B cell (primary cell): ENCODE measurements around the gene TMX4. TPM values are rescaled to one million over a fixed set of nuclear protein-coding genes. Genes with fewer than 3 reads are reported as not detected.

ENCODE experiments used
- ATAC-seq: fragments of 200-7000 bp; cut with Tn5 transposase; one replicate; pipeline ENCODE4 v1.10.0; 2021; ENCODE audit warnings: low read depth, mild to moderate bottlenecking, moderate number of reproducible peaks, moderate library complexity
- CTCF ChIA-PET: fragments of 350-600 bp; sonication (Branson Sonifier 250); formaldehyde crosslinking; loops from one replicate; lab custom pipeline; 2021; ENCODE audit warnings: antibody characterized with exemption, inconsistent platforms; lab: Charles Lee
- POLR2A ChIA-PET: fragments of 350-600 bp; sonication (Branson Sonifier 250); formaldehyde crosslinking; loops from one replicate; lab custom pipeline; 2021; ENCODE audit warnings: antibody characterized with exemption; lab: Charles Lee
- DNase-seq: peaks from one replicate; pipeline ENCODE4 v3.0.0; 2013
- H2AFZ ChIP-seq: 2 replicates; pipeline ENCODE4 v1.6.1; 2012; ENCODE audit warnings: mild to moderate bottlenecking, low read depth, low read length; ENCODE audit not compliant: insufficient read depth, poor library complexity, severe bottlenecking
- H3K27ac ChIP-seq, 2 donors: 1 replicate in 1 of 2; 2 replicates in 1 of 2; pipeline ENCODE4 v1.5.1; 2012 to 2013; ENCODE audit warnings: low read length in 2 of 2, mild to moderate bottlenecking in 2 of 2, moderate library complexity in 1 of 2
- H3K27me3 ChIP-seq, 4 experiments: fragments of 200-600 bp in 1 of 4; sonication (generic) in 1 of 4; replicated peaks in 1 of 4; 1 replicate in 2 of 4; 2 replicates in 2 of 4; pipeline versions ENCODE4 v1.6.1 to v1.7.0; 2013 to 2016; ENCODE audit warnings: low read length in 3 of 4, mild to moderate bottlenecking in 2 of 4, mixed read lengths in 1 of 4, moderate library complexity in 1 of 4; ENCODE audit not compliant: insufficient read depth in 4 of 4, control insufficient read depth in 3 of 4; ENCODE audit errors: control extremely low read depth in 1 of 4
- H3K36me3 ChIP-seq, 2 experiments: replicated peaks in 1 of 2; 1 replicate in 1 of 2; 2 replicates in 1 of 2; pipeline versions ENCODE4 v1.6.1 to v1.7.1; 2013; ENCODE audit warnings: low read length in 1 of 2; ENCODE audit not compliant: insufficient read depth in 2 of 2, control insufficient read depth in 1 of 2; ENCODE audit errors: control extremely low read depth in 1 of 2, extremely low read depth in 1 of 2
- H3K4me1 ChIP-seq, 2 donors: fragments of 200-600 bp in 1 of 2; sonication (generic) in 1 of 2; 1 replicate in 1 of 2; 2 replicates in 1 of 2; pipeline versions ENCODE4 v1.5.1 to v1.6.1; 2013 to 2017; ENCODE audit warnings: low read length in 2 of 2; ENCODE audit not compliant: control insufficient read depth in 2 of 2, insufficient read depth in 2 of 2
- H3K4me2 ChIP-seq: replicated peaks from 2 replicates; pipeline ENCODE3; 2012; ENCODE audit warnings: mild to moderate bottlenecking, low read depth, low read length; ENCODE audit not compliant: poor library complexity, severe bottlenecking
- H3K4me3 ChIP-seq, 5 experiments: fragments of 200-600 bp in 1 of 5; sonication (generic) in 1 of 5; 1 replicate in 3 of 5; 2 replicates in 2 of 5; pipeline versions ENCODE4 v1.5.1 to v1.7.0; 2011 to 2016; ENCODE audit warnings: low read length in 4 of 5, mild to moderate bottlenecking in 4 of 5, low read depth in 2 of 5, control low read depth in 1 of 5, moderate library complexity in 1 of 5; ENCODE audit not compliant: insufficient read depth in 1 of 5; ENCODE audit errors: control extremely low read depth in 1 of 5, extremely low read depth in 1 of 5
- H3K79me2 ChIP-seq: fragments of 200-600 bp; sonication (generic); one replicate; pipeline ENCODE4 v1.6.0; 2016; ENCODE audit warnings: low read length; ENCODE audit not compliant: control insufficient read depth, insufficient read depth
- H3K9ac ChIP-seq: fragments of 200-600 bp; sonication (generic); 2 replicates; pipeline ENCODE4 v1.6.1; 2017; ENCODE audit warnings: mild to moderate bottlenecking, low read length, moderate library complexity
- H3K9me3 ChIP-seq, 3 donors: one replicate each; pipeline versions ENCODE4 v1.6.1 to v1.7.1; 2013; ENCODE audit warnings: low read length in 2 of 3; ENCODE audit not compliant: control insufficient read depth in 2 of 3, insufficient read depth in 1 of 3; ENCODE audit errors: control extremely low read depth in 1 of 3
- H4K20me1 ChIP-seq: 2 replicates; pipeline ENCODE4 v1.6.0; 2012; ENCODE audit warnings: mild to moderate bottlenecking, low read length; ENCODE audit not compliant: insufficient read depth, control insufficient read depth, poor library complexity, severe bottlenecking
- H3K27ac Mint-ChIP-seq: one replicate; pipeline ENCODE4 v1.8.0; 2021; ENCODE audit warnings: mixed read lengths
- H3K27me3 Mint-ChIP-seq: one replicate; pipeline ENCODE4 v1.8.0; 2021; ENCODE audit warnings: mixed read lengths
- H3K4me1 Mint-ChIP-seq: one replicate; pipeline ENCODE4 v1.8.0; 2021; ENCODE audit warnings: mixed read lengths
- H3K4me3 Mint-ChIP-seq: one replicate; pipeline ENCODE4 v1.8.0; 2021; ENCODE audit warnings: mixed read lengths
- H3K9me3 Mint-ChIP-seq: one replicate; pipeline ENCODE4 v1.8.0; 2022; ENCODE audit warnings: mixed read lengths; ENCODE audit not compliant: insufficient read depth
- EZH2 ChIP-seq: IDR thresholded peaks from 2 replicates; pipeline ENCODE4 v1.6.1; 2012; ENCODE audit warnings: borderline replicate concordance, low read depth, mild to moderate bottlenecking, moderate library complexity, low read length; ENCODE audit not compliant: insufficient read depth, poor library complexity, severe bottlenecking
- WGBS: methylation state at CpG from one replicate; pipeline ENCODE4 v1.1.5; 2013; ENCODE audit warnings: missing lambda C conversion rate; ENCODE audit not compliant: insufficient coverage; 5-methylcytosine and 5-hydroxymethylcytosine counted together
- intact Hi-C: fragments of 100-400 bp; cut with micrococcal nuclease; formaldehyde crosslinking; loops from one replicate; pipeline ENCODE4 v1.10.0; 2022
- polyA plus RNA-seq: library from polyadenylated mRNA; depleted of rRNA; stranded (reverse); fragments of >200 nt; gene quantifications from 2 replicates; pipeline ENCODE4 v1.2.3, GENCODE V29; 2012
- total RNA-seq, 2 donors: library from RNA; stranded (reverse); fragments of 120-200 nt in 1 of 2; gene quantifications; 1 replicate in 1 of 2; 2 replicates in 1 of 2; pipeline versions ENCODE4 v1.2.3 to v1.2.4, GENCODE V29; 2013 to 2022
- TF ChIP-seq, protein P1 (sequence below): fragments of 200-600 bp; IDR thresholded peaks from one replicate; pipeline ENCODE4 v1.8.0; 2022; ENCODE audit warnings: antibody characterized with exemption, mild to moderate bottlenecking

The TMX4 gene
- total and polyA plus RNA-seq, 2 donors (not counting 1 experiment from before 2014, with no cell fraction given): 5.8 to 62.9 TPM

GRCh38 chr20:7940341-7940740 is 79.2 kb downstream of the TMX4 start, which contains the start of gene HAO1:
TSS of gene HAO1 (minus strand) at chr20:7940458. CDS start at chr20:7940422, 36 bp downstream.
- H3K36me3 ChIP-seq: no peaks in the 10 kb centered on the region
- no peak within 1 kb of the TSS for H3K4me3 Mint-ChIP-seq
- ChIA-PET POLR2A (no interaction called here), CTCF (no interaction called here)
- TF ChIP-seq, protein P1, sequence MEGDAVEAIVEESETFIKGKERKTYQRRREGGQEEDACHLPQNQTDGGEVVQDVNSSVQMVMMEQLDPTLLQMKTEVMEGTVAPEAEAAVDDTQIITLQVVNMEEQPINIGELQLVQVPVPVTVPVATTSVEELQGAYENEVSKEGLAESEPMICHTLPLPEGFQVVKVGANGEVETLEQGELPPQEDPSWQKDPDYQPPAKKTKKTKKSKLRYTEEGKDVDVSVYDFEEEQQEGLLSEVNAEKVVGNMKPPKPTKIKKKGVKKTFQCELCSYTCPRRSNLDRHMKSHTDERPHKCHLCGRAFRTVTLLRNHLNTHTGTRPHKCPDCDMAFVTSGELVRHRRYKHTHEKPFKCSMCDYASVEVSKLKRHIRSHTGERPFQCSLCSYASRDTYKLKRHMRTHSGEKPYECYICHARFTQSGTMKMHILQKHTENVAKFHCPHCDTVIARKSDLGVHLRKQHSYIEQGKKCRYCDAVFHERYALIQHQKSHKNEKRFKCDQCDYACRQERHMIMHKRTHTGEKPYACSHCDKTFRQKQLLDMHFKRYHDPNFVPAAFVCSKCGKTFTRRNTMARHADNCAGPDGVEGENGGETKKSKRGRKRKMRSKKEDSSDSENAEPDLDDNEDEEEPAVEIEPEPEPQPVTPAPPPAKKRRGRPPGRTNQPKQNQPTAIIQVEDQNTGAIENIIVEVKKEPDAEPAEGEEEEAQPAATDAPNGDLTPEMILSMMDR: no peak
- no peak for TF ChIP-seq EZH2
- no peaks in the 10 kb centered on the region for H3K27me3 ChIP-seq
- no peaks in the 10 kb centered on the region for H3K27me3 Mint-ChIP-seq
- no peak for ATAC-seq
- no peak within 1 kb of the TSS for H3K9ac ChIP-seq
- WGBS: no CpG with 5 or more reads among the region's 3 CpGs
- DNase-seq: no peak
- H3K9me3 ChIP-seq: no peaks in the 10 kb centered on the region
- intact Hi-C loops: no loop called here
- H3K27ac Mint-ChIP-seq: no peak within 1 kb of the TSS
- no peak within 1 kb of the TSS for H2AFZ ChIP-seq
- no peak within 1 kb of the TSS for H3K27ac ChIP-seq
- H3K4me3 ChIP-seq: no peak within 1 kb of the TSS
- peaks cover 7% of the 10 kb centered on the region for H3K4me1 Mint-ChIP-seq
- H3K4me2 ChIP-seq: no peak within 1 kb of the TSS
- H3K9me3 Mint-ChIP-seq: no peaks in the 10 kb centered on the region
- H3K4me1 ChIP-seq: peaks cover 3% of the 10 kb centered on the region in 2 donors
- no peaks in the 10 kb centered on the region for H4K20me1 ChIP-seq
- no peaks in the 10 kb centered on the region for H3K79me2 ChIP-seq

GRCh38 chr20:7939663-7940062 is 79.9 kb downstream of the TMX4 start:
- no CpG with 5 or more reads among the region's 4 CpGs for WGBS
- no peaks in the 10 kb centered on the region for H3K9me3 ChIP-seq
- DNase-seq: no peak
- Mint-ChIP-seq H3K4me1 (peaks cover 13% of the 10 kb centered on the region), H3K4me3 (no peak overlapping the region), H3K27me3 (no peaks in the 10 kb centered on the region), H3K9me3 (no peaks in the 10 kb centered on the region), H3K27ac (no peak overlapping the region)
- H3K4me3 ChIP-seq: no peak overlapping the region
- H3K4me2 ChIP-seq: no peak overlapping the region
- CTCF ChIA-PET: no interaction called here
- no peaks in the 10 kb centered on the region for H3K36me3 ChIP-seq
- no peaks in the 10 kb centered on the region for H4K20me1 ChIP-seq
- no peak for TF ChIP-seq EZH2
- TF ChIP-seq, protein P1: no peak
- POLR2A ChIA-PET: no interaction called here
- H3K4me1 ChIP-seq: peaks cover 3 to 6% of the 10 kb centered on the region in 2 donors
- intact Hi-C loops: no loop called here
- H3K79me2 ChIP-seq: no peaks in the 10 kb centered on the region
- no peak overlapping the region for H3K27ac ChIP-seq
- H3K27me3 ChIP-seq: no peaks in the 10 kb centered on the region
- no peak overlapping the region for H2AFZ ChIP-seq
- H3K9ac ChIP-seq: no peak overlapping the region
- ATAC-seq: no peak
